NCI-H1417 treated with DMSO at 0.1 percent for 48 hours (cell line): ENCODE results near the gene CHRDL1.
"Not testable (repeated sequence)": the region's sequence is repeated elsewhere in the genome, so short reads cannot be mapped to it uniquely, and the experiment has no call there.

ENCODE experiments used
- DNase-seq: peaks from one replicate; lab custom pipeline; 2025; lab: John Stamatoyannopoulos, UW

The CHRDL1 gene

GRCh38 chrX:110665223-110666002 lies 130.2 kb downstream of the CHRDL1 start:
- DNase-seq, result no peak

- no peak for DNase-seq
Observed at GRCh38 chrX:110657073-110657472, 138.5 kb downstream of the CHRDL1 start.

- DNase-seq, result not testable (repeated sequence)
Observed at GRCh38 chrX:110654280-110654679, 141.3 kb downstream of the CHRDL1 start.

- no peak for DNase-seq
Observed at GRCh38 chrX:110646386-110646785, 149.2 kb downstream of the CHRDL1 start.
